Keratinocyte (primary cell): Measurements from ENCODE around the gene GOLGA8R. TPM values are rescaled to one million over a fixed set of nuclear protein-coding genes. Genes with fewer than 3 reads are reported as not detected.
"Not testable (repeated sequence)": the region's sequence is repeated elsewhere in the genome, so short reads cannot be mapped to it uniquely, and the experiment has no call there.

Source experiments
- DNase-seq: peaks from one replicate; pipeline ENCODE4 v3.0.0-alpha.2; 2011; ENCODE audit warnings: low read depth, missing footprints, low spot score
- FAIRE-seq: peaks from 2 replicates; lab custom pipeline; 2011; peaks lifted over from hg19 to GRCh38; lab: Jason Lieb, UNC
- H2AFZ ChIP-seq: 2 replicates; pipeline ENCODE4 v1.6.0; 2012; ENCODE audit warnings: low read length, control low read depth, inconsistent platforms; ENCODE audit not compliant: control insufficient read depth
- H3K27ac ChIP-seq: 2 replicates; pipeline ENCODE4 v1.5.1; 2011; ENCODE audit warnings: low read length; ENCODE audit not compliant: control insufficient read depth, insufficient read depth
- H3K27me3 ChIP-seq: 3 replicates; pipeline ENCODE4 v1.6.0; 2011; ENCODE audit warnings: low read length; ENCODE audit not compliant: control insufficient read depth, insufficient read depth; ENCODE audit errors: extremely low read depth
- H3K36me3 ChIP-seq, 2 experiments: 2 replicates in 1 of 2; 3 replicates in 1 of 2; pipeline ENCODE4 v1.5.1; 2011; ENCODE audit warnings: low read length in 2 of 2, mild to moderate bottlenecking in 1 of 2; ENCODE audit not compliant: control insufficient read depth in 2 of 2, insufficient read depth in 2 of 2; ENCODE audit errors: extremely low read depth in 1 of 2
- H3K4me1 ChIP-seq: 3 replicates; pipeline ENCODE4 v1.5.1; 2011; ENCODE audit warnings: low read length; ENCODE audit not compliant: control insufficient read depth, insufficient read depth; ENCODE audit errors: extremely low read depth
- H3K4me2 ChIP-seq: 3 replicates; pipeline ENCODE4 v1.6.0; 2011; ENCODE audit warnings: low read depth, low read length; ENCODE audit not compliant: control insufficient read depth, insufficient read depth; ENCODE audit errors: extremely low read depth
- H3K4me3 ChIP-seq, 3 experiments: fragments of 200-600 bp in 1 of 3; sonication (generic) in 1 of 3; 2 replicates in 2 of 3; 3 replicates in 1 of 3; pipeline ENCODE4 v1.5.1; 2011 to 2016; ENCODE audit warnings: low read length in 3 of 3, mild to moderate bottlenecking in 3 of 3, control low read depth in 2 of 3, inconsistent platforms in 1 of 3, low read depth in 1 of 3, mixed read lengths in 1 of 3, mixed run types in 1 of 3, moderate library complexity in 1 of 3; ENCODE audit not compliant: control insufficient read depth in 2 of 3, insufficient read depth in 2 of 3; ENCODE audit errors: extremely low read depth in 1 of 3
- H3K79me2 ChIP-seq: 2 replicates; pipeline ENCODE4 v1.6.0; 2012; ENCODE audit warnings: low read length; ENCODE audit not compliant: control insufficient read depth, insufficient read depth
- H3K9ac ChIP-seq: 3 replicates; pipeline ENCODE4 v1.6.0; 2011; ENCODE audit warnings: low read length; ENCODE audit not compliant: control insufficient read depth, insufficient read depth; ENCODE audit errors: extremely low read depth
- H3K9me1 ChIP-seq: 3 replicates; pipeline ENCODE4 v1.6.0; 2011; ENCODE audit warnings: low read length; ENCODE audit not compliant: control insufficient read depth, insufficient read depth; ENCODE audit errors: extremely low read depth
- H3K9me3 ChIP-seq: 2 replicates; pipeline ENCODE4 v1.5.1; 2012; ENCODE audit warnings: low read depth, low read length; ENCODE audit not compliant: control insufficient read depth
- H4K20me1 ChIP-seq: 3 replicates; pipeline ENCODE4 v1.6.0; 2011; ENCODE audit warnings: low read length; ENCODE audit not compliant: control insufficient read depth, insufficient read depth; ENCODE audit errors: extremely low read depth
- dilution Hi-C: fragments of 300-500 bp; cut with MboI; formaldehyde crosslinking; loops from one replicate; pipeline ENCODE4 v1.7.0; 2020; ENCODE audit warnings: low sequenced_read_pairs; ENCODE audit not compliant: extremely low pct_ligation_motif_present
- polyA plus RNA-seq, 5 experiments: library from polyadenylated mRNA; depleted of rRNA in 3 of 5; stranded (reverse) in 3 of 5; stranded (forward) in 1 of 5; unstranded in 1 of 5; fragments of >200 nt; gene quantifications; 1 replicate in 1 of 5; 2 replicates in 3 of 5; 3 replicates in 1 of 5; pipeline versions ENCODE4 v1.2.1 to v1.2.3, GENCODE V29; 2011 to 2012; ENCODE audit warnings: missing spikeins in 2 of 5, low read depth in 1 of 5, low replicate concordance in 1 of 5

Gene GOLGA8R
- polyA plus RNA-seq, 1 donor (not counting 4 experiments of a cell fraction or from before 2014, with no cell fraction given): 0.20 TPM

GRCh38 chr15:30435878-30436277 lies 21.8 kb upstream of the GOLGA8R start:
- not testable (repeated sequence) for FAIRE-seq

GRCh38 chr15:30420723-30421122 lies 6.7 kb upstream of the GOLGA8R start:
- FAIRE-seq, H3K4me3 ChIP-seq, H4K20me1 ChIP-seq, H3K9ac ChIP-seq, H3K4me2 ChIP-seq, H3K9me1 ChIP-seq, DNase-seq, H2AFZ ChIP-seq, H3K27me3 ChIP-seq, H3K4me1 ChIP-seq, H3K27ac ChIP-seq, dilution Hi-C loops, H3K9me3 ChIP-seq, H3K79me2 ChIP-seq, H3K36me3 ChIP-seq: not testable (repeated sequence)

More at GRCh38 chr15:30435878-30436277, 21.8 kb upstream of the GOLGA8R start:
- H3K36me3 ChIP-seq, H3K27ac ChIP-seq, H3K4me2 ChIP-seq, H3K9me3 ChIP-seq, H3K9me1 ChIP-seq, H2AFZ ChIP-seq, DNase-seq, H3K79me2 ChIP-seq, H3K4me1 ChIP-seq, H3K9ac ChIP-seq, H4K20me1 ChIP-seq, dilution Hi-C loops, H3K27me3 ChIP-seq, H3K4me3 ChIP-seq: not testable (repeated sequence)

GRCh38 chr15:30407636-30408035 lies 6.4 kb downstream of the GOLGA8R start:
- H3K79me2 ChIP-seq, H3K4me1 ChIP-seq, DNase-seq, FAIRE-seq, H3K4me2 ChIP-seq, H3K9me3 ChIP-seq, H3K36me3 ChIP-seq, H3K9me1 ChIP-seq, H4K20me1 ChIP-seq, dilution Hi-C loops, H3K27me3 ChIP-seq, H3K4me3 ChIP-seq, H3K9ac ChIP-seq, H3K27ac ChIP-seq, H2AFZ ChIP-seq: not testable (repeated sequence)

- H3K4me3 ChIP-seq, H3K79me2 ChIP-seq, H3K9ac ChIP-seq, H2AFZ ChIP-seq, H3K27ac ChIP-seq, H3K9me3 ChIP-seq, H3K9me1 ChIP-seq, FAIRE-seq, H3K27me3 ChIP-seq, dilution Hi-C loops, DNase-seq, H3K36me3 ChIP-seq, H3K4me2 ChIP-seq, H4K20me1 ChIP-seq, H3K4me1 ChIP-seq: not testable (repeated sequence)
Measured at GRCh38 chr15:30398988-30399387, 15.1 kb downstream of the GOLGA8R start.

- H3K79me2 ChIP-seq, DNase-seq, H2AFZ ChIP-seq, H3K9me3 ChIP-seq, H3K27me3 ChIP-seq, FAIRE-seq, H4K20me1 ChIP-seq, H3K4me3 ChIP-seq, H3K27ac ChIP-seq, dilution Hi-C loops, H3K9me1 ChIP-seq, H3K36me3 ChIP-seq, H3K9ac ChIP-seq, H3K4me1 ChIP-seq, H3K4me2 ChIP-seq: not testable (repeated sequence)
Measured at GRCh38 chr15:30393664-30393991, 20.4 kb downstream of the GOLGA8R start.
